Osteocyte (in vitro differentiated cells): ENCODE results near the gene MALL. TPM values are rescaled to one million over a fixed set of nuclear protein-coding genes. Genes with fewer than 3 reads are reported as not detected.

Source experiments
- DNase-seq: peaks from one replicate; pipeline ENCODE4 v3.0.0; 2021; ENCODE audit warnings: mixed read lengths; ENCODE audit not compliant: unreplicated experiment; ENCODE audit errors: extremely low spot score
- H3K27ac Mint-ChIP-seq: one replicate; pipeline ENCODE4 v1.8.0; 2021; ENCODE audit warnings: mild to moderate bottlenecking, mixed read lengths; ENCODE audit not compliant: unreplicated experiment
- H3K27me3 Mint-ChIP-seq: one replicate; pipeline ENCODE4 v1.8.0; 2021; ENCODE audit warnings: mixed read lengths; ENCODE audit not compliant: unreplicated experiment
- H3K36me3 Mint-ChIP-seq: one replicate; pipeline ENCODE4 v1.8.0; 2021; ENCODE audit warnings: mixed read lengths; ENCODE audit not compliant: unreplicated experiment
- H3K4me1 Mint-ChIP-seq: one replicate; pipeline ENCODE4 v1.8.0; 2021; ENCODE audit warnings: mixed read lengths; ENCODE audit not compliant: unreplicated experiment
- H3K4me3 Mint-ChIP-seq: one replicate; pipeline ENCODE4 v1.8.0; 2021; ENCODE audit warnings: mild to moderate bottlenecking, moderate library complexity, mixed read lengths; ENCODE audit not compliant: unreplicated experiment
- H3K9me3 Mint-ChIP-seq: one replicate; pipeline ENCODE4 v1.8.0; 2021; ENCODE audit warnings: mixed read lengths; ENCODE audit not compliant: unreplicated experiment
- CTCF ChIP-seq: fragments of 200-600 bp; sonication (generic); IDR thresholded peaks from 2 replicates; pipeline ENCODE4 v1.5.0; 2021; ENCODE audit warnings: antibody characterized with exemption, mild to moderate bottlenecking, moderate library complexity
- total RNA-seq: library from RNA; stranded (reverse); gene quantifications from 2 replicates; pipeline ENCODE4 v1.2.1, GENCODE V29; 2021

MALL gene
- total RNA-seq, 1 donor from 2014 or later = 0.64 TPM

DNA sequence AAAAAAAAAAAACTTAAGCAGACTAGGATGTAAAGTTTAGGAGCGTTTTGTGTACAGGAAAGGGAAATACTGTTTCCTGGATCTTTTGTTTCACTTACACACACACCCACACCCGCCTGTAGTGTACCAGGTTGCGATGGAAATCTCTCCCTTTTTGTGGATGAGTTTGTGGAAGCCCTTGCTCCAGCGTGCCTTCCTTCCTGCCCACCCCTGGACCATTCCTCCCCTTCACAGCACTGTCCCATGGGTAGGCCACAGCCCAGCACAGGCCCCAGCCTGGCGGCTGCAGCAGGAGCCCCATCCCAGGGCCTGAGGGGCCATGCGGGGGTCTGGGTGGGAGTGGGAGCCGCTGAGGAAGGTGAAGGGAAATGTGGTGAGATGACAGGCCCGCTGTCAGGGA lies 15.1 kb downstream of the MALL start:
- no peak overlapping the region for H3K4me3 Mint-ChIP-seq
- H3K36me3 Mint-ChIP-seq = no peaks in the 10 kb centered on the region
- peak overlapping the region; percentile 97 for H3K27ac Mint-ChIP-seq
- no peak for TF ChIP-seq CTCF
- H3K9me3 Mint-ChIP-seq = no peaks in the 10 kb centered on the region
- H3K27me3 Mint-ChIP-seq = no peaks in the 10 kb centered on the region
- DNase-seq = peak; percentile 60
- H3K4me1 Mint-ChIP-seq = peaks cover 47% of the 10 kb centered on the region

GRCh38 chr2:110099471-110100225 lies 16.0 kb downstream of the MALL start:
- H3K4me1 Mint-ChIP-seq = peaks cover 41% of the 10 kb centered on the region
- peak overlapping the region; percentile 86 for H3K27ac Mint-ChIP-seq
- DNase-seq = peak; percentile 48
- TF ChIP-seq CTCF = no peak
- no peaks in the 10 kb centered on the region for H3K36me3 Mint-ChIP-seq
- no peak overlapping the region for H3K4me3 Mint-ChIP-seq
- no peaks in the 10 kb centered on the region for H3K9me3 Mint-ChIP-seq
- H3K27me3 Mint-ChIP-seq = no peaks in the 10 kb centered on the region

DNA sequence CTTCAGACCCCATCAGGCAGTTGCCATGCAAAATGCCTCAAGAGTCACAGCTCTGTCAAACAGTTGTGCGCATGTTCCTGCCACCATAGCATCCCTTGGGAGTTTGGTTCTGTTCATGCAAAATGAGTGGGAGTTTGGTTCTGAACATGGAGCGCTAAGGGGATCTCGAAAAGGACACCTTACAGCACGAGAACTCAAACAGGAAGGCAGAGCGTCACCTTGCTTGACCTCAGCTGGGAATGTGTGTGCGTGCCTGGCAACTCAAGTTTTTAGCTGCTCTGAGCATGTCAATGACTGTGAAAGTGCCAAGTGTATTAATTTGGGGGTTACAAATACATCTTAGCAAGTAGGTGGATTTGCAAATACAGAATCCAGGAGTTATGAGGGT lies 16.6 kb downstream of the MALL start:
- H3K27ac Mint-ChIP-seq = no peak overlapping the region
- H3K27me3 Mint-ChIP-seq = no peaks in the 10 kb centered on the region
- H3K36me3 Mint-ChIP-seq = no peaks in the 10 kb centered on the region
- no peaks in the 10 kb centered on the region for H3K9me3 Mint-ChIP-seq
- no peak overlapping the region for H3K4me3 Mint-ChIP-seq
- peak; percentile 53 for DNase-seq
- no peak for TF ChIP-seq CTCF
- H3K4me1 Mint-ChIP-seq = peaks cover 35% of the 10 kb centered on the region

GRCh38 chr2:110097506-110098220 lies 18.0 kb downstream of the MALL start:
- no peaks in the 10 kb centered on the region for H3K9me3 Mint-ChIP-seq
- H3K27ac Mint-ChIP-seq = no peak overlapping the region

More at GRCh38 chr2:110097506-110098220, 18.0 kb downstream of the MALL start:
- no peak for TF ChIP-seq CTCF
- DNase-seq = peak; percentile 60
- Mint-ChIP-seq H3K4me3 (no peak overlapping the region), H3K4me1 (peaks cover 32% of the 10 kb centered on the region), H3K36me3 (no peaks in the 10 kb centered on the region), H3K27me3 (no peaks in the 10 kb centered on the region)
